ENCODE measurements around the gene CLIP4. TPM values are rescaled to one million over a fixed set of nuclear protein-coding genes. Genes with fewer than 3 reads are reported as not detected.
A peak's percentile ranks its signal among the peaks of the same experiment; 100 is the strongest.
"Not testable (repeated sequence)": the region's sequence is repeated elsewhere in the genome, so short reads cannot be mapped to it uniquely, and the experiment has no call there.

The CLIP4 gene
- polyA plus RNA-seq, 5 donors = 6.8 to 16.6 (median 13.3) TPM

GRCh38 chr2:29097569-29097968 is 17.6 kb upstream of the CLIP4 start:
- no peak for DNase-seq

- no peak for DNase-seq
Measured at GRCh38 chr2:29100564-29100963, 14.7 kb upstream of the CLIP4 start.

- no peak for DNase-seq
Measured at GRCh38 chr2:29104688-29105087, 10.5 kb upstream of the CLIP4 start.

GRCh38 chr2:29105375-29105774 is 9.8 kb upstream of the CLIP4 start:
- no peak for DNase-seq

- DNase-seq = no peak
Measured at GRCh38 chr2:29106256-29106655, 9.0 kb upstream of the CLIP4 start.

- no peak for DNase-seq
Measured at GRCh38 chr2:29106980-29107388, 8.2 kb upstream of the CLIP4 start.

GRCh38 chr2:29107547-29107946 is 7.7 kb upstream of the CLIP4 start:
- DNase-seq = not testable (repeated sequence)

- no peak for DNase-seq
Measured at GRCh38 chr2:29108225-29108624, 7.0 kb upstream of the CLIP4 start.

GRCh38 chr2:29109246-29109645 is 6.0 kb upstream of the CLIP4 start:
- no peak for DNase-seq

- no peak for DNase-seq
Measured at GRCh38 chr2:29110916-29111535, 4.2 kb upstream of the CLIP4 start.

GRCh38 chr2:29112379-29112778 is 2.8 kb upstream of the CLIP4 start:
- DNase-seq = no peak

GRCh38 chr2:29113027-29113686 is 2.1 kb upstream of the CLIP4 start:
- DNase-seq = no peak

- no peak for DNase-seq
Measured at GRCh38 chr2:29113891-29114321, 1.3 kb upstream of the CLIP4 start.

GRCh38 chr2:29114586-29114945 is 649 bp upstream of the CLIP4 start:
- DNase-seq = no peak

- DNase-seq = peak in 1 of 2 donors; percentile 28
Measured at GRCh38 chr2:29115797-29116781, 874 bp downstream of the CLIP4 start.

- peak in 1 of 2 donors; percentile 15 for DNase-seq
Measured at GRCh38 chr2:29117636-29118303, 2.6 kb downstream of the CLIP4 start.

- no peak for DNase-seq
Measured at GRCh38 chr2:29119211-29119610, 4.0 kb downstream of the CLIP4 start.

- no peak for DNase-seq
Measured at GRCh38 chr2:29120846-29121245, 5.6 kb downstream of the CLIP4 start.

- no peak for DNase-seq
Measured at GRCh38 chr2:29123617-29124349, 8.6 kb downstream of the CLIP4 start.

- no peak for DNase-seq
Measured at GRCh38 chr2:29124504-29124903, 9.3 kb downstream of the CLIP4 start.

- DNase-seq = no peak
Measured at GRCh38 chr2:29129586-29130281, 14.5 kb downstream of the CLIP4 start.
